Keratinocyte (primary cell): ENCODE data around the gene SCTR. TPM values are rescaled to one million over a fixed set of nuclear protein-coding genes. Genes with fewer than 3 reads are reported as not detected.

Experiments
- DNase-seq: peaks from one replicate; pipeline ENCODE4 v3.0.0-alpha.2; 2011; ENCODE audit warnings: low read depth, missing footprints, low spot score
- FAIRE-seq: peaks from 2 replicates; lab custom pipeline; 2011; peaks lifted over from hg19 to GRCh38; lab: Jason Lieb, UNC
- H2AFZ ChIP-seq: 2 replicates; pipeline ENCODE4 v1.6.0; 2012; ENCODE audit warnings: low read length, control low read depth, inconsistent platforms; ENCODE audit not compliant: control insufficient read depth
- H3K27ac ChIP-seq: 2 replicates; pipeline ENCODE4 v1.5.1; 2011; ENCODE audit warnings: low read length; ENCODE audit not compliant: control insufficient read depth, insufficient read depth
- H3K27me3 ChIP-seq: 3 replicates; pipeline ENCODE4 v1.6.0; 2011; ENCODE audit warnings: low read length; ENCODE audit not compliant: control insufficient read depth, insufficient read depth; ENCODE audit errors: extremely low read depth
- H3K36me3 ChIP-seq, 2 experiments: 2 replicates in 1 of 2; 3 replicates in 1 of 2; pipeline ENCODE4 v1.5.1; 2011; ENCODE audit warnings: low read length in 2 of 2, mild to moderate bottlenecking in 1 of 2; ENCODE audit not compliant: control insufficient read depth in 2 of 2, insufficient read depth in 2 of 2; ENCODE audit errors: extremely low read depth in 1 of 2
- H3K4me1 ChIP-seq: 3 replicates; pipeline ENCODE4 v1.5.1; 2011; ENCODE audit warnings: low read length; ENCODE audit not compliant: control insufficient read depth, insufficient read depth; ENCODE audit errors: extremely low read depth
- H3K4me2 ChIP-seq: 3 replicates; pipeline ENCODE4 v1.6.0; 2011; ENCODE audit warnings: low read depth, low read length; ENCODE audit not compliant: control insufficient read depth, insufficient read depth; ENCODE audit errors: extremely low read depth
- H3K4me3 ChIP-seq, 3 experiments: fragments of 200-600 bp in 1 of 3; sonication (generic) in 1 of 3; 2 replicates in 2 of 3; 3 replicates in 1 of 3; pipeline ENCODE4 v1.5.1; 2011 to 2016; ENCODE audit warnings: low read length in 3 of 3, mild to moderate bottlenecking in 3 of 3, control low read depth in 2 of 3, inconsistent platforms in 1 of 3, low read depth in 1 of 3, mixed read lengths in 1 of 3, mixed run types in 1 of 3, moderate library complexity in 1 of 3; ENCODE audit not compliant: control insufficient read depth in 2 of 3, insufficient read depth in 2 of 3; ENCODE audit errors: extremely low read depth in 1 of 3
- H3K79me2 ChIP-seq: 2 replicates; pipeline ENCODE4 v1.6.0; 2012; ENCODE audit warnings: low read length; ENCODE audit not compliant: control insufficient read depth, insufficient read depth
- H3K9ac ChIP-seq: 3 replicates; pipeline ENCODE4 v1.6.0; 2011; ENCODE audit warnings: low read length; ENCODE audit not compliant: control insufficient read depth, insufficient read depth; ENCODE audit errors: extremely low read depth
- H3K9me1 ChIP-seq: 3 replicates; pipeline ENCODE4 v1.6.0; 2011; ENCODE audit warnings: low read length; ENCODE audit not compliant: control insufficient read depth, insufficient read depth; ENCODE audit errors: extremely low read depth
- H3K9me3 ChIP-seq: 2 replicates; pipeline ENCODE4 v1.5.1; 2012; ENCODE audit warnings: low read depth, low read length; ENCODE audit not compliant: control insufficient read depth
- H4K20me1 ChIP-seq: 3 replicates; pipeline ENCODE4 v1.6.0; 2011; ENCODE audit warnings: low read length; ENCODE audit not compliant: control insufficient read depth, insufficient read depth; ENCODE audit errors: extremely low read depth
- EZH2 ChIP-seq: IDR thresholded peaks from one replicate; pipeline ENCODE4 v1.6.1; 2012; ENCODE audit warnings: inconsistent platforms, mild to moderate bottlenecking, low read length, moderate library complexity
- dilution Hi-C: fragments of 300-500 bp; cut with MboI; formaldehyde crosslinking; loops from one replicate; pipeline ENCODE4 v1.7.0; 2020; ENCODE audit warnings: low sequenced_read_pairs; ENCODE audit not compliant: extremely low pct_ligation_motif_present
- polyA plus RNA-seq, 5 experiments: library from polyadenylated mRNA; depleted of rRNA in 3 of 5; stranded (reverse) in 3 of 5; stranded (forward) in 1 of 5; unstranded in 1 of 5; fragments of >200 nt; gene quantifications; 1 replicate in 1 of 5; 2 replicates in 3 of 5; 3 replicates in 1 of 5; pipeline versions ENCODE4 v1.2.1 to v1.2.3, GENCODE V29; 2011 to 2012; ENCODE audit warnings: missing spikeins in 2 of 5, low read depth in 1 of 5, low replicate concordance in 1 of 5
- TF ChIP-seq, protein P1 (sequence below), 3 experiments: IDR thresholded peaks in 1 of 3; conservative IDR thresholded peaks in 1 of 3; optimal IDR thresholded peaks in 1 of 3; 2 replicates in 2 of 3; 3 replicates in 1 of 3; pipeline versions ENCODE3 to v1.5.1; 2011; ENCODE audit warnings: low read length in 3 of 3, mild to moderate bottlenecking in 3 of 3, moderate library complexity in 2 of 3, control low read depth in 1 of 3, inconsistent platforms in 1 of 3; ENCODE audit not compliant: insufficient read depth in 2 of 3; ENCODE audit errors: extremely low read depth in 1 of 3

SCTR gene
- polyA plus RNA-seq, 1 donor (not counting 4 experiments of a cell fraction or from before 2014, with no cell fraction given): not detected

DNA sequence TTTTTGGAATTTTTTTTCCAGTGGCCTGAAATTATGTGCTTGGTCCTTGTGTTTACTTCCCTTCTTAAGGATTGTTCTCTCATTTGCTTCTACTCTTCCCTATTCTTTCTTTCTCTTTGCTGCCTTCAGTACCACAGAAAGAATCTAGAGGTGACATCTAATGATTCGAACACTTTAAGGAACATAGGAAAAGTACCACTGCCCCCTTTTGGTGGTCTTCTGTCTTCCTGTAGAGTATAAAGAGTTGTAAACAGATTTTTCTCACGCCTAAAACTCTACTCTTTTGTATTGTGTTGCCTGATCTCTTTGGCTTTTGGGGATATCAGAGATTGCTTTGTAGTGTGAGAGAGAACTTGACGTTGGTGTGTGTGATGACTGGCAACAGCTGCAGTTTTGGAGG lies 7.0 kb upstream of the SCTR start:
- no peak overlapping the region for H3K9ac ChIP-seq
- dilution Hi-C loops: no loop called here
- no peaks in the 10 kb centered on the region for H3K79me2 ChIP-seq

DNA sequence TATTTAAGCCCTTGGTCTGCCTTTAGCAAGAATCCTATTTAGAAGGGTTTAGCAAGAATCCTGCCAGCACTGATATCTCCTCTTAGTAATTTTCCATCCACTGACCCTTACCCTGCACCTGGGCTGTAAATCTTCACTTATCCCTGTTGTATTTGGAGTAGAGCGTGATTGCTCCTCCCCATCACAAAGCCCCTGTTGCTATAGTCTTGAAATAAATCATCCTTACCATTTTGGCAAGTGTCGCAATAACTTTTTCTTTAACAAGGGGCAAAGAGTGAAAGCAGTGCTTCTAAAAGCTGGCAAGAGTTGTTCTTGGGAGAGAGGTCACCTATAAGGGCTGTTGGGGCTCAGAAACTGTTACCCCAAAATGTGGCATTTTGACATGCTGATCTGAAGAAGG lies 3.7 kb upstream of the SCTR start:
- Histone ChIP-seq H3K9me1 (no peaks in the 10 kb centered on the region), H3K9ac (no peak overlapping the region), H4K20me1 (no peaks in the 10 kb centered on the region), H3K4me1 (no peaks in the 10 kb centered on the region), H3K4me3 (no peak overlapping the region), H3K27ac (no peak overlapping the region), H3K4me2 (no peak overlapping the region), H3K79me2 (no peaks in the 10 kb centered on the region), H2AFZ (no peak overlapping the region), H3K27me3 (peaks cover 29% of the 10 kb centered on the region), H3K36me3 (no peaks in the 10 kb centered on the region), H3K9me3 (no peaks in the 10 kb centered on the region)
- dilution Hi-C loops: no loop called here
- TF ChIP-seq EZH2: no peak
- TF ChIP-seq, protein P1, sequence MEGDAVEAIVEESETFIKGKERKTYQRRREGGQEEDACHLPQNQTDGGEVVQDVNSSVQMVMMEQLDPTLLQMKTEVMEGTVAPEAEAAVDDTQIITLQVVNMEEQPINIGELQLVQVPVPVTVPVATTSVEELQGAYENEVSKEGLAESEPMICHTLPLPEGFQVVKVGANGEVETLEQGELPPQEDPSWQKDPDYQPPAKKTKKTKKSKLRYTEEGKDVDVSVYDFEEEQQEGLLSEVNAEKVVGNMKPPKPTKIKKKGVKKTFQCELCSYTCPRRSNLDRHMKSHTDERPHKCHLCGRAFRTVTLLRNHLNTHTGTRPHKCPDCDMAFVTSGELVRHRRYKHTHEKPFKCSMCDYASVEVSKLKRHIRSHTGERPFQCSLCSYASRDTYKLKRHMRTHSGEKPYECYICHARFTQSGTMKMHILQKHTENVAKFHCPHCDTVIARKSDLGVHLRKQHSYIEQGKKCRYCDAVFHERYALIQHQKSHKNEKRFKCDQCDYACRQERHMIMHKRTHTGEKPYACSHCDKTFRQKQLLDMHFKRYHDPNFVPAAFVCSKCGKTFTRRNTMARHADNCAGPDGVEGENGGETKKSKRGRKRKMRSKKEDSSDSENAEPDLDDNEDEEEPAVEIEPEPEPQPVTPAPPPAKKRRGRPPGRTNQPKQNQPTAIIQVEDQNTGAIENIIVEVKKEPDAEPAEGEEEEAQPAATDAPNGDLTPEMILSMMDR (optimal IDR thresholded peaks at IDR 0.05 in 1 of 3, IDR thresholded peaks at IDR 0.05 in 1 of 3, conservative IDR thresholded peaks at IDR 0.05 in 1 of 3; ENCODE audit: extremely low read depth in 1 of 3, insufficient read depth in 2 of 3, low read length in 3 of 3): no peak
- FAIRE-seq: no peak
- no peak for DNase-seq

More for the DNA sequence above, 7.0 kb upstream of the SCTR start:
- H3K9me3 ChIP-seq: peaks cover 1% of the 10 kb centered on the region
- H3K27me3 ChIP-seq: peaks cover 8% of the 10 kb centered on the region
- no peak overlapping the region for H3K4me2 ChIP-seq
- H3K36me3 ChIP-seq: no peaks in the 10 kb centered on the region
- no peak overlapping the region for H2AFZ ChIP-seq
- H4K20me1 ChIP-seq: no peaks in the 10 kb centered on the region
- DNase-seq: no peak
- H3K9me1 ChIP-seq: no peaks in the 10 kb centered on the region
- H3K4me3 ChIP-seq: no peak overlapping the region
- no peaks in the 10 kb centered on the region for H3K4me1 ChIP-seq
- no peak for FAIRE-seq
- no peak overlapping the region for H3K27ac ChIP-seq
- TF ChIP-seq, protein P1 (optimal IDR thresholded peaks at IDR 0.05 in 1 of 3, IDR thresholded peaks at IDR 0.05 in 1 of 3, conservative IDR thresholded peaks at IDR 0.05 in 1 of 3; ENCODE audit: extremely low read depth in 1 of 3, insufficient read depth in 2 of 3, low read length in 3 of 3): no peak
- no peak for TF ChIP-seq EZH2
